ENCODE results near the gene ZDHHC17. TPM values are rescaled to one million over a fixed set of nuclear protein-coding genes. Genes with fewer than 3 reads are reported as not detected.

Gene ZDHHC17
- total and polyA plus RNA-seq, 2 of the 13 experiments (the other 11 are each of a cell fraction or from before 2014, with no cell fraction given) = 36.7 to 38.5 TPM

GRCh38 chr12:76878899-76879709, 115.2 kb downstream of the ZDHHC17 start, which contains the start of gene CSRP2 (continued):
- TF ChIP-seq ZNF276 (CRISPR knock-in tag; IDR thresholded peaks at IDR 0.05; ENCODE audit: low read depth) = no peak
- TF ChIP-seq ZNF441 (CRISPR knock-in tag; IDR thresholded peaks at IDR 0.05; ENCODE audit: borderline replicate concordance) = 0 out of 2 replicates have a peak, but pooled peaks have one; percentile 10
- TF ChIP-seq, protein P1, sequence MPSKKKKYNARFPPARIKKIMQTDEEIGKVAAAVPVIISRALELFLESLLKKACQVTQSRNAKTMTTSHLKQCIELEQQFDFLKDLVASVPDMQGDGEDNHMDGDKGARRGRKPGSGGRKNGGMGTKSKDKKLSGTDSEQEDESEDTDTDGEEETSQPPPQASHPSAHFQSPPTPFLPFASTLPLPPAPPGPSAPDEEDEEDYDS (CRISPR knock-in tag; IDR thresholded peaks at IDR 0.05) = peak; percentile 97
- TF ChIP-seq DR1 (CRISPR knock-in tag; IDR thresholded peaks at IDR 0.05) = peak; percentile 80
- no peak for TF ChIP-seq TCF12 (IDR thresholded peaks at IDR 0.05)
- TF ChIP-seq TCF12 (CRISPR knock-in tag; IDR thresholded peaks at IDR 0.05) = no peak
- no peak for TF ChIP-seq ADNP (CRISPR knock-in tag; IDR thresholded peaks at IDR 0.05)
- no peak; the same call in 1 of the 2 replicates for TF ChIP-seq KDM5B (CRISPR knock-in tag; IDR thresholded peaks at IDR 0.05; ENCODE audit: borderline replicate concordance)
- TF ChIP-seq IRF9 (CRISPR knock-in tag; IDR thresholded peaks at IDR 0.05; ENCODE audit: borderline replicate concordance) = peak; percentile 27; the same call in 1 of the 2 replicates
- TF ChIP-seq ZNF225 (CRISPR knock-in tag; IDR thresholded peaks at IDR 0.05) = no peak
- TF ChIP-seq ZNF12 (CRISPR knock-in tag; IDR thresholded peaks at IDR 0.05) = no peak
- no peak for TF ChIP-seq TBX3 (IDR thresholded peaks at IDR 0.05; ENCODE audit: borderline replicate concordance)
- TF ChIP-seq PRDM4 (CRISPR knock-in tag; IDR thresholded peaks at IDR 0.05; ENCODE audit: borderline replicate concordance) = no peak
- TF ChIP-seq, protein P2, sequence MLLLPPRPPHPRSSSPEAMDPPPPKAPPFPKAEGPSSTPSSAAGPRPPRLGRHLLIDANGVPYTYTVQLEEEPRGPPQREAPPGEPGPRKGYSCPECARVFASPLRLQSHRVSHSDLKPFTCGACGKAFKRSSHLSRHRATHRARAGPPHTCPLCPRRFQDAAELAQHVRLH (CRISPR knock-in tag; IDR thresholded peaks at IDR 0.05; ENCODE audit: borderline replicate concordance, low read depth) = no peak
- no peak for TF ChIP-seq HNRNPUL1 (IDR thresholded peaks at IDR 0.05; ENCODE audit: low read depth, low read length)
- no peak for TF ChIP-seq ESRRA (CRISPR knock-in tag; IDR thresholded peaks at IDR 0.05; ENCODE audit: low read depth)
- no peak for TF ChIP-seq FOXO4 (CRISPR knock-in tag; conservative IDR thresholded peaks at IDR 0.05)
- TF ChIP-seq ZNF30 (CRISPR knock-in tag; IDR thresholded peaks at IDR 0.05) = no peak
- peak; percentile 85; the same call in 1 of the 2 replicates for TF ChIP-seq ZNF572 (CRISPR knock-in tag; IDR thresholded peaks at IDR 0.05)
- 0 out of 2 replicates have a peak, but pooled peaks have one; percentile 11 for TF ChIP-seq ZNF383 (CRISPR knock-in tag; IDR thresholded peaks at IDR 0.05; ENCODE audit: borderline replicate concordance)
- TF ChIP-seq ELF1 (CRISPR knock-in tag; IDR thresholded peaks at IDR 0.05) = no peak

Data from HepG2 (cell line).